HG02623 (cell line): ENCODE data around the gene TIMM21.

Experiments
- ATAC-seq: cut with Tn5 transposase; IDR thresholded peaks from one replicate; pipeline ENCODE4 v1.9.1; 2021; ENCODE audit warnings: moderate library complexity; ENCODE audit not compliant: unreplicated experiment

The TIMM21 gene

DNA sequence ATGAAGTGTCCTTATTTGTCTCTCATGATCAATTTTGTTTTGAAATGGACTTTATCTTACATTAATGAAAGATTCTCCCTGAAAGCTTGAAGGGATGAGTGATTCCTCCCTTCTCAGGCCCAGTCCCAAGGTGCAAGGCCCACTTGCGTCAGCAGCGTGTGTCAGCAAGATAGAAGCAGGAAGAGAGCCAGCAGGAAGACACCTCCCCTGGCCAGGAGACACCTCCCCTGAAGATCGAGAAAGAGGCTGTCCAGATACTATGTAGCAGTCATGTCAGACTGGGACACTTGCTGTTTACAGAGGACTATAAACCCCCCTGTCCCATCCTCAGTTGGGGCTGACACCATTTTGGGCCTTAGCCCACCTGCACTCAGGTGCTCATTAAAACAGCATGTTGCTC lies 38.3 kb downstream of the TIMM21 start:
- ATAC-seq, result no peak

- no peak for ATAC-seq
Measured at GRCh38 chr18:74190086-74190485, 41.8 kb downstream of the TIMM21 start.

DNA sequence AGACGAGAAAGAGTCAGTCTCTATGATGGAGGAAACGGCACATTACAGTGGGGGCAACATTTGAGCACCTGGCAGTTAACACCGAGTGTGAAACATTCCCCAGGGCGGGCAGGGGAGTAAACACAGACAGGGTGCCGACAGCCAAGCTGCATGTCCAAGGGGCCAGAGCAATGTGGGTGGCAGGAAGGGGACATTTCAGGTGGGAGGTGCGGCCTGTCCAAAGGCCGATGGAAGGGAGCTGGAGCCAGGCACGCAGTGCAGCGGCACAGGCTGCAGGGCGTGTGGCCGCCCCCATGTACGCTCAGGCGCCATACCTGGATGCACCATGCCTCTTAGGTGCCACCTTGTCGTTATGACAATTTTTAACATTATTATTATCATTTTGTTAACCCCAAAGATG lies 43.3 kb downstream of the TIMM21 start:
- ATAC-seq, result no peak

GRCh38 chr18:74194691-74195090 lies 46.4 kb downstream of the TIMM21 start:
- ATAC-seq, result no peak

DNA sequence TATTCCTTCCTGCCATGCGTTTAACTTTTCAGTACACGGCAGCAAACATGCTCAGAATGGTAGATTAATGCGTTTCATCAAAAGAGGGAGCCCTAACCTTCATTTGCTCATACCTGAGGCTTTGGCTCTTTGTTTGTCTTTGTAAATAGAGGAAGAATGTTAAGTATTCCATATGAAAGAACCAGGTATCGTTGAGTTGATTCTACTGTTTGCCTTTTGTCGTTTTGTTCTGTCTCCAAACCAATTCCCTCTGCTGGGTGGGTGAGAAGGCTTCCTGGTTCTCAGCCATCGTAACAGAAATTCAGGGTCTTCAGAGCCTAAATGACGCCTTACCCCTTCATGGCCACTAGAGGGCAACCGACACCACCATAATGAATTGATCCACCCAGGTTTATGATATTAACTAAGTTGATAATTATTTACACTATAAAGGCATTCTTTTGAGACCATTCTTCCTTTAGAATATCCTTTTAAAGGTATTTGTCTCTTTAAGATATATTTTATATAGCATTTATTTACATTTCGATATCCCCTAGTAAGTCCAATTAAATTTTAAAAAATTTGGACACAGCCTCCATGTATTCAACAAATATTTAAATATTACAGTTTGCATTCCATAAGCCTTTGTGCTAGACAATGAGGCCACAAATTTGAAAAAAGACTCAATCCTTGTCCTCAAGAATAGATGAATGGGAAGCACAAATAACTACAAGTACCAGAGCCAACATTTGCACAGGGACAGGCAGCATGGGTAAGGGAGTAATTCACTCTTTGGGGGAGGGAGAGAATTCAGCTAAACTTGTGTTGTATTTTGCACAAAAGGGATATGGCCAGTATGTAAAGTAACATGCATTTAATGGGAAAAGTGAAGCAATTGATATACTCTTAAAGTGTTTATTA lies 48.1 kb downstream of the TIMM21 start:
- peak; percentile 76 for ATAC-seq

DNA sequence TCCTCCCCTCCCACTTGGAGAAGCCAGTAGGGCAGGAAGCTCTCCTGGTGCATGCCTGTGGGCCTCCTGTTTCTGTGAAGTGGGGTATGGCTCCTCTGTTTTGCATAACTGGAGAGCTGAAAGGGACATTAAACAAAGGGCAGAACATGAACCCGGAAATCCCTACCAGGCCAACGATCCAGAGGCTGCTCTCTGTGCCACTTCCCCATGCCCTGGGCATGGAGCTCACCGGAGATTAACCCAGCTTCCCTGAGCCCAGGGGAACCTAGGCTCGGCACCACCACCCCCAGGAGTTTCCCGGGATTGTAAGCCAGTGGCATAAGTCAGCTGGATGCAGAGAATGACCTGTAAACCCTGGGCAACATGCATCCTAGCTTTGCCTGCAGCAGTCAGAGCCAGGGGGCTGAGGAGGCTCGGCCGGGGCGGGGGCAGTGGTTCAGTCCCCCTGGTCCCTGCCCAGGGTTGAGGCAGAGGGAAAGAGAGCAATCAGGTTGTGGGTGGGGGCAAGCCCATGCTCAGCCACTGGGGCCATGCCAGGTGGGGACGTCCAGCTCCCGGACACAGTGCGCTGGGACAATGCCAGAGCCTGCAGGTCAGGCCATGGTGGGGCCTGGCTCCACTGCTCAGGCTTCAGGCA lies 49.5 kb downstream of the TIMM21 start:
- no peak for ATAC-seq

DNA sequence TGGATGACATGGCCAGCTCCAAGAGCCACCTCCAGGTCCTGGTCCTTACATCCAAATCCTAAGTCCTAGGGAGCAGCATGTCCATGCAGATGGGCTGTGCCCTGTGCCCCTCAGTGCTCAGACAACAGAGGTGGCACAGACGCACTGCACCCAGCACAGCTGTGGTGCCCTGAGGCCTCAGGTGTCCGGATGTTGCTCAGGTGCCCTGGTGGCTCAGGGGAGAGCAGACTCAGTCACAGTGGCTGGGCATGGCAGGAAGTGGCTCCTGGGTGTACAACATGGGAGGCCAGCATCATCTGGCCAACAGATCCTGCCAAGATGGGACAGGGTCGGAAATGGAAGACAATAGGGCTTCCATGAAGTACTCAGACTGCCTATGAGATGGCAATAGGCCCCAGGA lies 50.1 kb downstream of the TIMM21 start:
- ATAC-seq, result no peak

- ATAC-seq, result no peak
Measured at GRCh38 chr18:74200780-74201179, 52.5 kb downstream of the TIMM21 start.

GRCh38 chr18:74203811-74204210 lies 55.5 kb downstream of the TIMM21 start:
- ATAC-seq, result no peak

- no peak for ATAC-seq
Measured at GRCh38 chr18:74204526-74205152, 56.3 kb downstream of the TIMM21 start.
